HG03354 (cell line): ENCODE measurements around the gene CCT8.

Experiments used
- ATAC-seq: cut with Tn5 transposase; IDR thresholded peaks from one replicate; pipeline ENCODE4 v1.9.1; 2021; ENCODE audit warnings: mild to moderate bottlenecking; ENCODE audit not compliant: unreplicated experiment, poor library complexity, severe bottlenecking

Gene CCT8

GRCh38 chr21:29073222-29074006 lies at the start of gene CCT8:
CCT8 (minus strand) TSS chr21:29073648; CDS start chr21:29073590, 58 bp downstream.
- ATAC-seq: peak; percentile 90

- peak; percentile 73 for ATAC-seq
These were observed 48.3 kb upstream of the CCT8 start for GRCh38 chr21:29121759-29122158.

- peak; percentile 47 for ATAC-seq
These were observed 44.0 kb upstream of the CCT8 start for GRCh38 chr21:29117372-29117955.

- ATAC-seq: no peak
These were observed 42.5 kb upstream of the CCT8 start for GRCh38 chr21:29115899-29116298.

GRCh38 chr21:29114765-29115500 lies 41.5 kb upstream of the CCT8 start:
- no peak for ATAC-seq

- no peak for ATAC-seq
These were observed 31.8 kb upstream of the CCT8 start for GRCh38 chr21:29105218-29105617.

- no peak for ATAC-seq
These were observed 30.8 kb upstream of the CCT8 start for GRCh38 chr21:29104239-29104708.

- no peak for ATAC-seq
These were observed 29.4 kb upstream of the CCT8 start for GRCh38 chr21:29102791-29103257.

GRCh38 chr21:29098156-29098555 lies 24.7 kb upstream of the CCT8 start:
- ATAC-seq: no peak

- no peak for ATAC-seq
These were observed 23.0 kb upstream of the CCT8 start for GRCh38 chr21:29096218-29097015.

- ATAC-seq: no peak
These were observed 18.9 kb upstream of the CCT8 start for GRCh38 chr21:29092102-29092959.

- no peak for ATAC-seq
These were observed 17.6 kb upstream of the CCT8 start for GRCh38 chr21:29091033-29091432.

GRCh38 chr21:29085106-29085752 lies 11.8 kb upstream of the CCT8 start:
- ATAC-seq: no peak

GRCh38 chr21:29084372-29084771 lies 10.9 kb upstream of the CCT8 start:
- no peak for ATAC-seq

- ATAC-seq: no peak
These were observed 9.9 kb upstream of the CCT8 start for GRCh38 chr21:29083306-29083705.

- no peak for ATAC-seq
These were observed 8.8 kb upstream of the CCT8 start for GRCh38 chr21:29082046-29082815.

- ATAC-seq: no peak
These were observed 7.0 kb upstream of the CCT8 start for GRCh38 chr21:29080454-29080941.
